Measurements from ENCODE around the gene PARVA.

DNA sequence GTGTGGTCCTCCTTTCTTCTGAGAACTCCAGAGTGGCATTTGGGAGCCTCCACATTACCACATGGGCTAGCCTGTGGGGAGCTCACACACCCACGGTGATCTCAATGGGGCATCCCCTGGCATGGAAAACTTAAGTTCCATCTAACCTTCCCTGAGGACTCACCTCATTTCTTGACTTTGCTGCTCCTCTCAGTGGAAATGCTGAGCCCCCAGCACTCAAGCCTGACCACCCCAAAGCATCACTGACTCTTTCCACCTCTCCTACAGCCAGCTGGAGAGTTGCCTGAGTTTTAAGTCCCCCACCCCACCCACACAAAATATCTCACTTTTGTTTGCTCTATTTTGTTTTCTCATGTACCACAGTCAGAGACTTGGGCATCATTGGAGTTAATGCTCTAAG is 23.8 kb upstream of the PARVA start:
- TF ChIP-seq POLR2AphosphoS5 (IDR thresholded peaks at IDR 0.05; ENCODE audit: low read depth, low read length) (no peak), SIN3A (IDR thresholded peaks at IDR 0.05; ENCODE audit: borderline replicate concordance, insufficient read depth, low read length) (no peak), TAF1 (IDR thresholded peaks at IDR 0.05; ENCODE audit: borderline replicate concordance, insufficient read depth, low read length) (no peak)
- TF ChIP-seq, protein P1, sequence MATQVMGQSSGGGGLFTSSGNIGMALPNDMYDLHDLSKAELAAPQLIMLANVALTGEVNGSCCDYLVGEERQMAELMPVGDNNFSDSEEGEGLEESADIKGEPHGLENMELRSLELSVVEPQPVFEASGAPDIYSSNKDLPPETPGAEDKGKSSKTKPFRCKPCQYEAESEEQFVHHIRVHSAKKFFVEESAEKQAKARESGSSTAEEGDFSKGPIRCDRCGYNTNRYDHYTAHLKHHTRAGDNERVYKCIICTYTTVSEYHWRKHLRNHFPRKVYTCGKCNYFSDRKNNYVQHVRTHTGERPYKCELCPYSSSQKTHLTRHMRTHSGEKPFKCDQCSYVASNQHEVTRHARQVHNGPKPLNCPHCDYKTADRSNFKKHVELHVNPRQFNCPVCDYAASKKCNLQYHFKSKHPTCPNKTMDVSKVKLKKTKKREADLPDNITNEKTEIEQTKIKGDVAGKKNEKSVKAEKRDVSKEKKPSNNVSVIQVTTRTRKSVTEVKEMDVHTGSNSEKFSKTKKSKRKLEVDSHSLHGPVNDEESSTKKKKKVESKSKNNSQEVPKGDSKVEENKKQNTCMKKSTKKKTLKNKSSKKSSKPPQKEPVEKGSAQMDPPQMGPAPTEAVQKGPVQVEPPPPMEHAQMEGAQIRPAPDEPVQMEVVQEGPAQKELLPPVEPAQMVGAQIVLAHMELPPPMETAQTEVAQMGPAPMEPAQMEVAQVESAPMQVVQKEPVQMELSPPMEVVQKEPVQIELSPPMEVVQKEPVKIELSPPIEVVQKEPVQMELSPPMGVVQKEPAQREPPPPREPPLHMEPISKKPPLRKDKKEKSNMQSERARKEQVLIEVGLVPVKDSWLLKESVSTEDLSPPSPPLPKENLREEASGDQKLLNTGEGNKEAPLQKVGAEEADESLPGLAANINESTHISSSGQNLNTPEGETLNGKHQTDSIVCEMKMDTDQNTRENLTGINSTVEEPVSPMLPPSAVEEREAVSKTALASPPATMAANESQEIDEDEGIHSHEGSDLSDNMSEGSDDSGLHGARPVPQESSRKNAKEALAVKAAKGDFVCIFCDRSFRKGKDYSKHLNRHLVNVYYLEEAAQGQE (IDR thresholded peaks at IDR 0.05; ENCODE audit: insufficient read depth in 1 of 2, low read depth in 2 of 2, low read length in 2 of 2): no peak
